Progenitor cell of endocrine pancreas (in vitro differentiated cells): Measurements from ENCODE around the gene CD44. TPM values are rescaled to one million over a fixed set of nuclear protein-coding genes. Genes with fewer than 3 reads are reported as not detected.

Experiments used
- DNase-seq: peaks from one replicate; pipeline ENCODE4 v3.0.0; 2021; ENCODE audit warnings: low spot score; ENCODE audit not compliant: unreplicated experiment
- H3K27ac Mint-ChIP-seq: 2 replicates; pipeline ENCODE4 v1.8.0; 2021; ENCODE audit warnings: mild to moderate bottlenecking, moderate library complexity, mixed read lengths
- H3K27me3 Mint-ChIP-seq: 2 replicates; pipeline ENCODE4 v1.8.0; 2021; ENCODE audit warnings: mixed read lengths
- H3K36me3 Mint-ChIP-seq: 2 replicates; pipeline ENCODE4 v1.8.0; 2022; ENCODE audit warnings: mixed read lengths; ENCODE audit not compliant: insufficient read depth
- H3K4me1 Mint-ChIP-seq: 2 replicates; pipeline ENCODE4 v1.8.0; 2021; ENCODE audit warnings: low read depth, mixed read lengths
- H3K4me3 Mint-ChIP-seq: 2 replicates; pipeline ENCODE4 v1.8.0; 2021; ENCODE audit warnings: low read depth, mild to moderate bottlenecking, moderate library complexity, mixed read lengths
- H3K9me3 Mint-ChIP-seq: 2 replicates; pipeline ENCODE4 v1.8.0; 2021; ENCODE audit warnings: low read depth, mixed read lengths
- CTCF ChIP-seq: fragments of 200-600 bp; sonication (generic); IDR thresholded peaks from one replicate; pipeline ENCODE4 v1.5.0; 2021; ENCODE audit warnings: antibody characterized with exemption, mild to moderate bottlenecking; ENCODE audit not compliant: unreplicated experiment
- total RNA-seq: library from RNA; stranded (reverse); gene quantifications from 2 replicates; pipeline ENCODE4 v1.2.1, GENCODE V29; 2021

CD44 gene
- total RNA-seq, 1 donor from 2014 or later, result 1.9 TPM

GRCh38 chr11:35112056-35112845, 26.7 kb upstream of the CD44 start:
- H3K4me3 Mint-ChIP-seq, result no peak overlapping the region
- H3K27ac Mint-ChIP-seq, result no peak overlapping the region
- DNase-seq, result no peak
- H3K36me3 Mint-ChIP-seq, result no peaks in the 10 kb centered on the region
- no peaks in the 10 kb centered on the region for H3K9me3 Mint-ChIP-seq
- TF ChIP-seq CTCF, result no peak
- H3K4me1 Mint-ChIP-seq, result no peaks in the 10 kb centered on the region
- peaks cover 5% of the 10 kb centered on the region for H3K27me3 Mint-ChIP-seq

GRCh38 chr11:35112846-35113105, 26.2 kb upstream of the CD44 start:
- Mint-ChIP-seq H3K4me3 (no peak overlapping the region), H3K9me3 (no peaks in the 10 kb centered on the region), H3K27me3 (peaks cover 5% of the 10 kb centered on the region), H3K4me1 (no peaks in the 10 kb centered on the region), H3K36me3 (no peaks in the 10 kb centered on the region), H3K27ac (no peak overlapping the region)
- DNase-seq, result no peak
- TF ChIP-seq CTCF, result no peak

GRCh38 chr11:35114906-35115687, 23.9 kb upstream of the CD44 start:
- no peak overlapping the region for H3K4me3 Mint-ChIP-seq
- H3K27me3 Mint-ChIP-seq, result peaks cover 16% of the 10 kb centered on the region
- no peak overlapping the region for H3K27ac Mint-ChIP-seq
- H3K4me1 Mint-ChIP-seq, result no peaks in the 10 kb centered on the region
- no peaks in the 10 kb centered on the region for H3K36me3 Mint-ChIP-seq
- H3K9me3 Mint-ChIP-seq, result no peaks in the 10 kb centered on the region
- DNase-seq, result no peak
- no peak for TF ChIP-seq CTCF

GRCh38 chr11:35115688-35116030, 23.3 kb upstream of the CD44 start:
- Mint-ChIP-seq H3K27me3 (peaks cover 17% of the 10 kb centered on the region), H3K27ac (no peak overlapping the region), H3K36me3 (no peaks in the 10 kb centered on the region), H3K4me1 (no peaks in the 10 kb centered on the region), H3K9me3 (no peaks in the 10 kb centered on the region), H3K4me3 (no peak overlapping the region)
- no peak for DNase-seq
- TF ChIP-seq CTCF, result no peak

- no peaks in the 10 kb centered on the region for H3K9me3 Mint-ChIP-seq
- no peaks in the 10 kb centered on the region for H3K4me1 Mint-ChIP-seq
- no peak for DNase-seq
- H3K4me3 Mint-ChIP-seq, result no peak overlapping the region
- peaks cover 21% of the 10 kb centered on the region for H3K27me3 Mint-ChIP-seq
- no peaks in the 10 kb centered on the region for H3K36me3 Mint-ChIP-seq
- TF ChIP-seq CTCF, result no peak
- no peak overlapping the region for H3K27ac Mint-ChIP-seq
Observed at GRCh38 chr11:35116245-35116644, 22.7 kb upstream of the CD44 start.
